Caco-2 (cell line): ENCODE results near the gene PDGFC. TPM values are rescaled to one million over a fixed set of nuclear protein-coding genes. Genes with fewer than 3 reads are reported as not detected.

Source experiments
- BruUV-seq: library from RNA; stranded (reverse); fragments of 400-500 nt; replicated peaks from 2 replicates; lab custom pipeline; 2021; lab: Mats Ljungman, UMichigan
- CTCF ChIA-PET: fragments of 300-600 bp; sonication (Branson Sonifier 250); formaldehyde crosslinking; loops from one replicate; lab custom pipeline; 2022; ENCODE audit warnings: antibody characterized with exemption; lab: Charles Lee
- POLR2A ChIA-PET: fragments of 300-600 bp; sonication (Branson Sonifier 250); formaldehyde crosslinking; loops from one replicate; lab custom pipeline; 2022; ENCODE audit warnings: antibody characterized with exemption; lab: Charles Lee
- DNase-seq, 2 experiments: peaks; one replicate each; pipeline versions ENCODE4 v3.0.0 to v3.0.0-alpha.2; 2020 to 2022
- H3K27me3 ChIP-seq: replicated peaks from 2 replicates; pipeline ENCODE4 v1.6.0; 2011; ENCODE audit warnings: low read length; ENCODE audit not compliant: control insufficient read depth, insufficient read depth
- H3K36me3 ChIP-seq: 2 replicates; pipeline ENCODE4 v1.5.1; 2011; ENCODE audit warnings: low read length; ENCODE audit not compliant: control insufficient read depth, insufficient read depth
- H3K4me1 ChIP-seq: fragments of 250-450 bp; sonication (Bioruptor Pico); 2 replicates; pipeline ENCODE4 v1.5.1; 2020; ENCODE audit warnings: mild to moderate bottlenecking
- H3K4me3 ChIP-seq: 2 replicates; pipeline ENCODE4 v1.5.1; 2011; ENCODE audit warnings: low read depth, mild to moderate bottlenecking, control low read depth, low read length
- H3K9me3 ChIP-seq: fragments of 250-450 bp; sonication (Bioruptor Pico); 2 replicates; pipeline ENCODE4 v1.5.1; 2020; ENCODE audit warnings: mild to moderate bottlenecking, moderate library complexity
- H3K27ac Mint-ChIP-seq: one replicate; pipeline ENCODE4 v1.8.0; 2022; ENCODE audit warnings: mixed read lengths; ENCODE audit not compliant: unreplicated experiment
- H3K27me3 Mint-ChIP-seq: one replicate; pipeline ENCODE4 v1.8.0; 2022; ENCODE audit warnings: mixed read lengths; ENCODE audit not compliant: insufficient read depth, unreplicated experiment
- H3K36me3 Mint-ChIP-seq: one replicate; pipeline ENCODE4 v1.8.0; 2022; ENCODE audit warnings: mild to moderate bottlenecking, mixed read lengths; ENCODE audit not compliant: insufficient read depth, unreplicated experiment
- H3K4me1 Mint-ChIP-seq: one replicate; pipeline ENCODE4 v1.8.0; 2022; ENCODE audit warnings: low read depth, mixed read lengths; ENCODE audit not compliant: unreplicated experiment
- H3K4me3 Mint-ChIP-seq: one replicate; pipeline ENCODE4 v1.8.0; 2022; ENCODE audit warnings: mild to moderate bottlenecking, moderate library complexity, mixed read lengths; ENCODE audit not compliant: unreplicated experiment
- H3K9me3 Mint-ChIP-seq: one replicate; pipeline ENCODE4 v1.8.0; 2022; ENCODE audit warnings: mixed read lengths; ENCODE audit not compliant: unreplicated experiment
- intact Hi-C: fragments of 100-400 bp; cut with micrococcal nuclease; formaldehyde crosslinking; loops from one replicate; pipeline ENCODE4 v1.10.0; 2022; ENCODE audit not compliant: unreplicated experiment
- total RNA-seq: library from RNA; stranded (reverse); gene quantifications from 2 replicates; pipeline ENCODE4 v1.2.3, GENCODE V29; 2022
- TF ChIP-seq, protein P1 (sequence below), 2 experiments: fragments of 200-600 bp in 1 of 2; IDR thresholded peaks; 1 replicate in 1 of 2; 2 replicates in 1 of 2; pipeline versions ENCODE4 v1.5.1 to v1.8.0; 2011 to 2022; ENCODE audit warnings: antibody characterized with exemption in 1 of 2, control low read depth in 1 of 2, inconsistent platforms in 1 of 2, low read depth in 1 of 2, low read length in 1 of 2, mild to moderate bottlenecking in 1 of 2, moderate library complexity in 1 of 2; ENCODE audit not compliant: insufficient read depth in 1 of 2, severe bottlenecking in 1 of 2, unreplicated experiment in 1 of 2

PDGFC gene
- total RNA-seq, 1 experiment from 2014 or later = 9.5 TPM

DNA sequence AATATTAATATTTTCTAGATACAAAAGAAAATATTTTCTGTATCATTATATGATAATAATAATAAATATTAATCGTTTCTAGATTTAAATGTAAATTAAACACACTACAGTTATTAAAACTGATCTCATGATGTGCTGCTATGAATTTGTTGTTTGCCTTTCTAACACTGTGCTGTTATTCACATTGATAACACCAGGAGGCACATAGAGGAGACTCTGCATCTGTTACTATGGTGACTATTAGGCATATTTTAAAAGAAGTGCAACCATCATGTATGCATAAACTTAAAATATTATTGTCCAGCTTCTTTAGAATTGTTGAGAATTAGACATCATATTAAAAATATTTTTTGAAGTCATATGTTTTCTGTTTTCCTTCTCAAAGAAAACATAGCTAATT, 11.8 kb upstream of the PDGFC start:
- Mint-ChIP-seq H3K4me1 (no peaks in the 10 kb centered on the region), H3K27ac (no peak overlapping the region), H3K36me3 (no peaks in the 10 kb centered on the region), H3K4me3 (no peak overlapping the region), H3K9me3 (peaks cover under 1% of the 10 kb centered on the region), H3K27me3 (no peaks in the 10 kb centered on the region)
- ChIA-PET POLR2A (no interaction called here), CTCF (no interaction called here)
- Histone ChIP-seq H3K9me3 (no peaks in the 10 kb centered on the region), H3K27me3 (no peaks in the 10 kb centered on the region), H3K36me3 (no peaks in the 10 kb centered on the region), H3K4me1 (no peaks in the 10 kb centered on the region), H3K4me3 (no peak overlapping the region)
- intact Hi-C loops = loop anchor here (1.0 kb wide), 1 partner anchor 62 kb away; no protein-coding TSS in a partner anchor
- no TSS peak for BruUV-seq
- no peak for DNase-seq
- TF ChIP-seq, protein P1, sequence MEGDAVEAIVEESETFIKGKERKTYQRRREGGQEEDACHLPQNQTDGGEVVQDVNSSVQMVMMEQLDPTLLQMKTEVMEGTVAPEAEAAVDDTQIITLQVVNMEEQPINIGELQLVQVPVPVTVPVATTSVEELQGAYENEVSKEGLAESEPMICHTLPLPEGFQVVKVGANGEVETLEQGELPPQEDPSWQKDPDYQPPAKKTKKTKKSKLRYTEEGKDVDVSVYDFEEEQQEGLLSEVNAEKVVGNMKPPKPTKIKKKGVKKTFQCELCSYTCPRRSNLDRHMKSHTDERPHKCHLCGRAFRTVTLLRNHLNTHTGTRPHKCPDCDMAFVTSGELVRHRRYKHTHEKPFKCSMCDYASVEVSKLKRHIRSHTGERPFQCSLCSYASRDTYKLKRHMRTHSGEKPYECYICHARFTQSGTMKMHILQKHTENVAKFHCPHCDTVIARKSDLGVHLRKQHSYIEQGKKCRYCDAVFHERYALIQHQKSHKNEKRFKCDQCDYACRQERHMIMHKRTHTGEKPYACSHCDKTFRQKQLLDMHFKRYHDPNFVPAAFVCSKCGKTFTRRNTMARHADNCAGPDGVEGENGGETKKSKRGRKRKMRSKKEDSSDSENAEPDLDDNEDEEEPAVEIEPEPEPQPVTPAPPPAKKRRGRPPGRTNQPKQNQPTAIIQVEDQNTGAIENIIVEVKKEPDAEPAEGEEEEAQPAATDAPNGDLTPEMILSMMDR (IDR thresholded peaks at IDR 0.05; ENCODE audit: insufficient read depth in 1 of 2, low read depth in 1 of 2, low read length in 1 of 2, severe bottlenecking in 1 of 2, unreplicated experiment in 1 of 2) = peak; percentile 22 to 35

DNA sequence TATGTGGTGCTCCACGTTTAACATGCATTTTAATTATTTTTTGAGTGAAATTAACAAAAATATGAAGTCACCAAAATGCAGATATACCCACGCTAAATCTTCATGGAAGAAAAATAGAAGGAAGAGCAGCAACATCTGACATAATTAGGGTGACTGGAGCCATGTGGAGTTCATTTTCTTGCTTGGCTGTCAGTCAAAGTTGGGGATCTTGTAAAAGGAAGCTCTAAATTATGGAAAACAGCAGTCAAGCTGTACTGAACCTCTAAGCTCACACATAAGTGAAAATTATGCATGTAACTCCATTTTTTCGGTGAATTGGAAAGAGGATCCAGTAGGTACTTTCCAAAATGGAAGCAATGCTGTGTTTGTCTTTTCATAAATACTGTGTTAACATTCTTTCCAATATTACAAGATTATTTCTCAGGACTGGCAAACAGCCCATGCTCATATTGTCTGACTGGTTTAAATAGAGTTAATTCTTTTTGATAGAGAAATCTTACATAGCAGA, 9.7 kb upstream of the PDGFC start:
- no TSS peak for BruUV-seq
- Mint-ChIP-seq H3K27me3 (no peaks in the 10 kb centered on the region), H3K36me3 (no peaks in the 10 kb centered on the region), H3K4me3 (no peak overlapping the region), H3K4me1 (peaks cover 12% of the 10 kb centered on the region), H3K9me3 (no peaks in the 10 kb centered on the region), H3K27ac (no peak overlapping the region)
- Histone ChIP-seq H3K4me3 (no peak overlapping the region), H3K4me1 (peaks cover 11% of the 10 kb centered on the region), H3K9me3 (no peaks in the 10 kb centered on the region), H3K27me3 (no peaks in the 10 kb centered on the region), H3K36me3 (no peaks in the 10 kb centered on the region)
- TF ChIP-seq, protein P1 (IDR thresholded peaks at IDR 0.05; ENCODE audit: insufficient read depth in 1 of 2, low read depth in 1 of 2, low read length in 1 of 2, severe bottlenecking in 1 of 2, unreplicated experiment in 1 of 2) = no peak
- CTCF ChIA-PET = no interaction called here
- intact Hi-C loops = no loop called here
- POLR2A ChIA-PET = no interaction called here
- no peak for DNase-seq

DNA sequence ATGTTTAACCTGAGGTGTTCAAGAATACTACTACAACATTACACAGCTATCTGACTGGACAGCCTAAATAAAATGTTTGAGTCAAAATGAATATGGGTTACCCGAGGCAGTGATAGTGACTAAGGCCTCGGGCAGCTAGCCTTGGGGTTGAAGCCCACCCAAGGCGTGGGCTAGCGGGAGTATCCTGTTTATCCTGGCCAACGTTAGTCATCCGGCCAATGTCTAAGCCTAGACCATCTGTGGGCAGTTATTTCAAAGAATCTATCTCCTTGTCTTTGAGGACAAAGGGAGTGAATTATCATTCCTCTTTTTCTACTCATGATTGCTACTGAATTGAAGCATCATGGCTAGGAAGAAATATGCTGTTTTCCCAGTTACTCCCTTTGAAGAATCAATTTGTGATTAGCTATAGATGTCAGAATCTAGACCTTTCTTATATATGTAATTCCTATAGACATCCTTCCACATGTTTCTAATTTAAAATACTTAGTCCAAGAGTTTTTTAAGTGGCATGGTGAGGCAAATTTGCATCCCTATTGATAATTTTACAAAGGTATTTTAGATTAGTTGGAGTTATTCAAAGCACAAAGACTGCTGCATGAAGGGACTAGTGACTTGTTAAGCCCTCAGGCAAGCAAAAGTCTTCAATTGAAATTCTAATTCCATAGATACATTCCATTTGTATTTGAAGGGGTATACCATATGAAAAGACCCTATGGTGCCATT, 6.0 kb upstream of the PDGFC start:
- H3K4me3 Mint-ChIP-seq = no peak overlapping the region
- CTCF ChIA-PET = no interaction called here
- no peaks in the 10 kb centered on the region for H3K9me3 Mint-ChIP-seq
- no peak overlapping the region for H3K27ac Mint-ChIP-seq
- peaks cover 25% of the 10 kb centered on the region for H3K4me1 Mint-ChIP-seq
- peaks cover 25% of the 10 kb centered on the region for H3K4me1 ChIP-seq
- TF ChIP-seq, protein P1 (IDR thresholded peaks at IDR 0.05; ENCODE audit: insufficient read depth in 1 of 2, low read depth in 1 of 2, low read length in 1 of 2, severe bottlenecking in 1 of 2, unreplicated experiment in 1 of 2) = no peak
- no TSS peak for BruUV-seq
- no peaks in the 10 kb centered on the region for H3K27me3 ChIP-seq
- no peaks in the 10 kb centered on the region for H3K9me3 ChIP-seq
- intact Hi-C loops = loop anchor here (10.0 kb wide), 1 partner anchor 383 kb away; no protein-coding TSS in a partner anchor
- H3K36me3 ChIP-seq = no peaks in the 10 kb centered on the region
- H3K4me3 ChIP-seq = no peak overlapping the region
- H3K27me3 Mint-ChIP-seq = no peaks in the 10 kb centered on the region
- POLR2A ChIA-PET = no interaction called here
- no peak for DNase-seq
- H3K36me3 Mint-ChIP-seq = no peaks in the 10 kb centered on the region
